GM12878 (cell line): Measurements from ENCODE around the gene LCA5. TPM values are rescaled to one million over a fixed set of nuclear protein-coding genes. Genes with fewer than 3 reads are reported as not detected.

ENCODE experiments used
- ATAC-seq: fragments of 200-7000 bp; cut with Tn5 transposase; 3 replicates; pipeline ENCODE4 v1.9.1; 2020; ENCODE audit warnings: mild to moderate bottlenecking, moderate library complexity
- BruUV-seq: library from RNA; stranded (reverse); fragments of 400-500 nt; replicated peaks from 2 replicates; lab custom pipeline; 2021; lab: Mats Ljungman, UMichigan
- CTCF ChIA-PET: fragments of 300-600 bp; sonication (Branson Sonifier 250); formaldehyde crosslinking; extraction: SDS; loops from one replicate; lab custom pipeline; 2021; ENCODE audit warnings: inconsistent platforms; lab: Yijun Ruan, JAX
- POLR2A ChIA-PET: fragments of 350-600 bp; formaldehyde crosslinking; extraction: SDS; loops from one replicate; lab custom pipeline; 2021; ENCODE audit warnings: inconsistent platforms; lab: Charles Lee
- RAD21 ChIA-PET: fragments of 300-600 bp; sonication (Branson Sonifier 250); formaldehyde crosslinking; loops from one replicate; lab custom pipeline; 2023; ENCODE audit warnings: antibody characterized with exemption; ENCODE audit not compliant: unreplicated experiment; lab: Charles Lee
- SMC1A ChIA-PET: fragments of 300-600 bp; sonication (Branson Sonifier 250); formaldehyde crosslinking; loops from one replicate; lab custom pipeline; 2023; ENCODE audit not compliant: unreplicated experiment, uncharacterized antibody; lab: Charles Lee
- DNase-seq: peaks from one replicate; pipeline ENCODE4 v3.0.0-alpha.2; 2011; ENCODE audit warnings: low read depth, low spot score
- FAIRE-seq: peaks from 3 replicates; lab custom pipeline; 2011; peaks lifted over from hg19 to GRCh38; lab: Jason Lieb, UNC
- H2AFZ ChIP-seq: 2 replicates; pipeline ENCODE4 v1.6.0; 2011; ENCODE audit warnings: low read depth, low read length, control low read depth; ENCODE audit not compliant: control insufficient read depth
- H3K27ac ChIP-seq: 2 replicates; pipeline ENCODE4 v1.5.1; 2011; ENCODE audit warnings: control low read depth; ENCODE audit not compliant: control insufficient read depth, insufficient read depth
- H3K27me3 ChIP-seq, 2 experiments: replicated peaks in 1 of 2; 2 replicates each; pipeline versions ENCODE4 v1.6.0 to v1.6.1; 2011; ENCODE audit warnings: low read length in 1 of 2; ENCODE audit not compliant: control insufficient read depth in 2 of 2, insufficient read depth in 2 of 2
- H3K36me3 ChIP-seq, 2 experiments: 2 replicates each; pipeline ENCODE4 v1.5.1; 2011; ENCODE audit warnings: low read length in 1 of 2; ENCODE audit not compliant: control insufficient read depth in 2 of 2, insufficient read depth in 2 of 2
- H3K4me1 ChIP-seq: 2 replicates; pipeline ENCODE4 v1.6.1; 2011; ENCODE audit warnings: mild to moderate bottlenecking, low read length, moderate library complexity, mixed read lengths; ENCODE audit not compliant: control insufficient read depth, insufficient read depth
- H3K4me2 ChIP-seq: 2 replicates; pipeline ENCODE4 v1.6.0; 2011; ENCODE audit warnings: control low read depth; ENCODE audit not compliant: control insufficient read depth, insufficient read depth
- H3K4me3 ChIP-seq: fragments of 200-600 bp; sonication (generic); 2 replicates; pipeline ENCODE4 v1.5.1; 2016
- H3K79me2 ChIP-seq: 2 replicates; pipeline ENCODE4 v1.6.0; 2011; ENCODE audit warnings: low read length; ENCODE audit not compliant: control insufficient read depth, insufficient read depth
- H3K9ac ChIP-seq: 2 replicates; pipeline ENCODE4 v1.8.0; 2011; ENCODE audit warnings: low read length, control low read depth, mixed read lengths; ENCODE audit not compliant: control insufficient read depth, insufficient read depth
- H3K9me3 ChIP-seq: replicated peaks from 3 replicates; pipeline ENCODE4 v1.5.1; 2011; ENCODE audit warnings: mild to moderate bottlenecking, low read length; ENCODE audit not compliant: control insufficient read depth, insufficient read depth
- H4K20me1 ChIP-seq: 2 replicates; pipeline ENCODE4 v1.6.0; 2011; ENCODE audit not compliant: control insufficient read depth, insufficient read depth
- ELK1 ChIP-seq: IDR thresholded peaks from 2 replicates; pipeline ENCODE4 v1.6.1; 2012; ENCODE audit warnings: low read depth, low read length, improper control_type of control experiment
- FOXK2 ChIP-seq: fragments of 450-650 bp; IDR thresholded peaks from 2 replicates; pipeline ENCODE4 v1.6.1; 2017; ENCODE audit warnings: mild to moderate bottlenecking, moderate library complexity
- NFXL1 ChIP-seq: fragments of 450-650 bp; IDR thresholded peaks from 2 replicates; pipeline ENCODE4 v1.6.1; 2017; ENCODE audit warnings: antibody characterized with exemption, mild to moderate bottlenecking, borderline replicate concordance
- POLR2A ChIP-seq: IDR thresholded peaks from 2 replicates; pipeline ENCODE4 v1.6.1; 2011; ENCODE audit warnings: low read depth, mild to moderate bottlenecking, low read length
- SKIL ChIP-seq: fragments of 450-650 bp; IDR thresholded peaks from 2 replicates; pipeline ENCODE4 v1.6.1; 2017; ENCODE audit warnings: mild to moderate bottlenecking, low read depth, inconsistent platforms; ENCODE audit not compliant: poor library complexity, severe bottlenecking
- STAT3 ChIP-seq: IDR thresholded peaks from 2 replicates; pipeline ENCODE4 v1.6.1; 2011; ENCODE audit warnings: low read depth, low read length, improper control_type of control experiment
- USF1 ChIP-seq: IDR thresholded peaks from 2 replicates; pipeline ENCODE4 v1.6.1; 2011; ENCODE audit warnings: borderline replicate concordance, low read depth, mild to moderate bottlenecking, moderate library complexity, mixed read lengths, low read length; ENCODE audit not compliant: insufficient read depth; ENCODE audit errors: extremely low read length
- ZNF592 ChIP-seq: fragments of 450-650 bp; IDR thresholded peaks from 2 replicates; pipeline ENCODE4 v1.6.1; 2017; ENCODE audit warnings: mild to moderate bottlenecking, moderate library complexity
- ZNF687 ChIP-seq: fragments of 450-650 bp; IDR thresholded peaks from 2 replicates; pipeline ENCODE4 v1.6.1; 2017; ENCODE audit warnings: mild to moderate bottlenecking, moderate library complexity
- WGBS: methylation state at CpG from one replicate; pipeline ENCODE4 v1.1.6; 2016; ENCODE audit warnings: low lambda C conversion rate; ENCODE audit not compliant: insufficient replicate concordance, insufficient coverage; ENCODE audit errors: missing lambda C conversion rate; 5-methylcytosine and 5-hydroxymethylcytosine counted together
- in situ Hi-C: fragments of 300-500 bp; cut with MboI; formaldehyde crosslinking; loops from 9 replicates; pipeline ENCODE4 v1.14.3; 2018; ENCODE audit warnings: mixed read lengths
- intact Hi-C: fragments of 100-400 bp; cut with micrococcal nuclease; formaldehyde crosslinking; loops from one replicate; pipeline ENCODE4 v1.14.2; 2022; ENCODE audit not compliant: unreplicated experiment
- polyA plus RNA-seq, 11 experiments: library from polyadenylated mRNA; depleted of rRNA in 4 of 11; unstranded in 6 of 11; stranded (reverse) in 5 of 11; fragments of >200 nt; fragmentation: Nextera tagmentation in 4 of 11; fragmentation: Illumina TruSeq in 1 of 11; extraction: Ambion mirVana in 4 of 11; extraction: Trizol in 1 of 11; gene quantifications; 1 replicate in 1 of 11; 2 replicates in 10 of 11; pipeline versions ENCODE4 v1.2.1 to v1.2.3, GENCODE V29; 2011 to 2016; ENCODE audit warnings: inconsistent platforms in 2 of 11, missing spikeins in 2 of 11, low read depth in 1 of 11
- total RNA-seq, 4 experiments: library from RNA; depleted of rRNA in 3 of 4; stranded (reverse); fragments of >200 nt in 3 of 4; fragmentation: Illumina TruSeq in 1 of 4; extraction: Trizol in 1 of 4; gene quantifications; 2 replicates each; pipeline versions ENCODE4 v1.2.1 to v1.2.3, GENCODE V29; 2013 to 2021

Gene LCA5
- total and polyA plus RNA-seq, 10 of the 15 experiments (the other 5 are each of a cell fraction or from before 2014, with no cell fraction given) = 0.13 to 0.45 (median 0.27) TPM

GRCh38 chr6:79568996-79569395 lies 31.8 kb upstream of the LCA5 start:
- ChIA-PET CTCF (interaction anchor here (0.9 to 2.2 kb wide), 2 partner anchors 22 to 103 kb away, joined by 3 to 12 read pairs; no protein-coding TSS in a partner anchor), POLR2A (no interaction called here), RAD21 (no interaction called here), SMC1A (interaction anchor here (0.6 to 3.0 kb wide), 5 partner anchors 12 to 334 kb away, joined by 3 to 9 read pairs (median 4); no protein-coding TSS in a partner anchor)
- H3K27ac ChIP-seq = no peak overlapping the region
- no peak overlapping the region for H2AFZ ChIP-seq
- 2% methylated on average over 2 of the region's 2 CpGs for WGBS
- intact Hi-C loops (no loop called here), in situ Hi-C loops (no loop called here)
- H4K20me1 ChIP-seq = no peaks in the 10 kb centered on the region
- H3K4me3 ChIP-seq = no peak overlapping the region
- H3K36me3 ChIP-seq = no peaks in the 10 kb centered on the region
- H3K4me2 ChIP-seq = no peak overlapping the region
- ATAC-seq (no peak), FAIRE-seq (no peak), DNase-seq (no peak)
- H3K4me1 ChIP-seq = no peaks in the 10 kb centered on the region
- TF ChIP-seq STAT3 = no peak
- TF ChIP-seq ELK1 = no peak
- TF ChIP-seq ZNF687 = no peak
- no peak for TF ChIP-seq POLR2A
- TF ChIP-seq SKIL = no peak
- TF ChIP-seq FOXK2 = no peak
- no peak for TF ChIP-seq USF1
- TF ChIP-seq NFXL1 = no peak
- no peak for TF ChIP-seq ZNF592
- H3K27me3 ChIP-seq = no peaks in the 10 kb centered on the region
- H3K79me2 ChIP-seq = no peaks in the 10 kb centered on the region
- H3K9ac ChIP-seq = no peak overlapping the region
- BruUV-seq = no TSS peak
- H3K9me3 ChIP-seq = no peaks in the 10 kb centered on the region
